ENCODE data around the gene TSR1.

Gene TSR1

DNA sequence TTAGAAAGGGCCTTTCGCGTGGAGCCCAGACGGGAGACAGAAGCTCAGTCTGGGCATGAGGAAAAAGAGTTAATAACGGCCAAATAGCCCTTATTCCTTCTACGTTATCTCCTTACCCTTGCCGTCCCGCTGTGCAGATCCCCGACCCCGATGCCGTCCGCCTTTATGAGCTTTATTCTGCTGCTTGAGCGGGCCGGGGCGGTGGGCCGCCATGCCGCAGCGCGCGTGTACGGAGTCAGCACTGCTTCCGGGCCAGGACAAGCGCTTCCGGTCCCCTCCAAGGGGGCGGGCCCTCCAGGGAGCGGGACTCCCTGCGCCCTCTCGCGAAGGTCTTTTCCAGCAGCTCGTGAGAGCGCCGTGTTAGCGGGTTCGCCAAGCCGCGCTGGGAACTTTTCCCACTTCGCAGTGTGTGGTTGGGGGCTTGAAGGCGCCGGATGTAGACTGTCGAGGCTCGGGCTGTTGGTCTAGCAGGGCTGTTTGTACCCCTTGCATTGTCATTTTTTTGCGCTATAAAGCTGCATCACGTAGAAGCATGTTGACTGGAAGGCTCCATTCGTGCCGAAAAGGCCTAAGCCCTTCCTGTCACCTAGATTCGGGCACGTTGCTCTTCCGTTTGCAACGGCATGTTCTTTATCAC lies at the start of gene TSR1:
TSR1 (minus strand) TSS at position 243 of the 637 bp plus-strand sequence; CDS start at position 213, 30 bp downstream.
- peak; percentile 92 for DNase-seq

GRCh38 chr17:2385240-2386210 lies 49.3 kb upstream of the TSR1 start:
- DNase-seq: no peak

- DNase-seq: no peak
Observed at GRCh38 chr17:2384439-2385127, 48.3 kb upstream of the TSR1 start.

DNA sequence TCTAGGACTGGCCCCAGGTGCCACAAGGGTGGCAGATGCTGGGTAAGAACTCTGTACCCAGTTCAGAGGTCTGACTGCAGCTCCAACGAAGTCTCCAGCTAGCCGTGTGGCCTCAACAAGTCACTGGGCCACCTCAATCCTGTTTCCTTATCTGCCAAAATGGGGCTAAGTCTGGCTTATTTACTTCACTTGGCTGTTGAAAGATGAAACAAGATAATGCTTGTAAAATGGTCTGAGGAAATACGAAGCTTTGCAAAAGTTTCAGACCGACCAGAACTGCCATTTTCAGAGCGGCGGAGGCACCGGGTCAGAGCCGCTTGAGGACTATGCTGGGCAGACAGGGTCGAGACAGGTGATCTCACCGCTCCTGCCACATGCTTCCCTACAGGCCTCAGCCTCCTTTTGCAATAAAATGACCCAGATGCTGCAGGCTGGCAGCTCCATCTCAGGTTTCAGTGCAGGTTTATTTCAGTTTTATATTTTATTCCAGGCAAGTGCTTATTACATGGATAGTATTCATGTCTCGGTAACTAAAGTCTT lies 47.4 kb upstream of the TSR1 start:
- DNase-seq: no peak

- DNase-seq: no peak
Observed at GRCh38 chr17:2380950-2381649, 44.8 kb upstream of the TSR1 start.

- DNase-seq: no peak
Observed at GRCh38 chr17:2380226-2380922, 44.1 kb upstream of the TSR1 start.

DNA sequence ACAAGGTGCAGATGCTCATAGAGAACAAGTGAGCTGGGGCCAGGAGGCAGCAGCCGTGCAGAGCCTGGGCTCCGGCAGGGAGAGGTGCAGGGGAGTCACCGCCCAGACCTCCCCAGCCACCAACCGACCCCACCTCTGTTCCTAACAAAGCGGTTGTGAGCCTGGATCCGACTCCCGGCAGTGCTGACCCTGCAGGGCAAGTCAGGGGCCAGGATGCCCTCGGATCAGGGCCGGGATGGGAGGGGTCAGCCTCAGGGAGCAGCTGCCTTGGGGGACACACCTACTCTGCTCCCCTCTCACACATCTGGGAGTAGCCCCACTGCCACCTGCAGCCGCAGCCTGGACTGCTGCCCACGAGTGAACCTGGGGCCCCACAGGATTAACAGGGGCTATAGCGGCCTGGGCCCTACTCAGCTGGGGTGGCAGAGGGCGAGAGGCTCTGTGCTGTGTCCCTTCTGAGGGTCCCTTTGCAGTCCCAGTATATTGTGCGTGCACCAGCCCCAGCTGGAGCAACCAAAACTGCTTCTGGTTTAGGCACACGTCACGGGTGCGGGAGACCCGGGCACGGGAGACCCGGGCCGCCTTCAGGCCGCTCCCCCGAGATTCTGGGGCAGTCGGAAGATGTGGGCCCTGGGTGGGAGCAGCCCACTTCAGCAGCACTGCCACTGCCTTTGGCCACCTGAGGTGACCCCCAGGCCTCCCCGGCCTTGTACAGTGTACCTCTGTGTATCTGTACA lies 43.4 kb upstream of the TSR1 start:
- no peak for DNase-seq

- DNase-seq: no peak
Observed at GRCh38 chr17:2378905-2379304, 42.6 kb upstream of the TSR1 start.

GRCh38 chr17:2377659-2378058 lies 41.4 kb upstream of the TSR1 start:
- no peak for DNase-seq

DNA sequence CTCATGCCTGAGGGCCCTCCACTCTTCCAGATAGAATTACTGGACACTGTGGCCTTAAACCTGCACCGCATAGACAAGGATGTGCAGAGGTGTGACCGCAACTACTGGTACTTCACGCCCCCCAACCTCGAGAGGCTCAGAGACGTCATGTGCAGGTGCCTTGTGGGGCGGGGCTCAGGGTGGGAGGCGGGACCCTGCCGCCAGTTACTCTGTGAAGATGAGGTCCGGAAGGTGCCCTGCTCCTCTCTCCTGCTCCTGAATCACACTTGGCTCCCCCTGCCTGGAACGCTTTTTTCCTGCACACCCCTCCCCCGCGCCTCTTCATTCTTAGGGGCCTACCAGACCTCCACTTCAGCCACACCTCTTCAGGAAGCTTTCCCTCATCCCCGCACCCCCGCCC lies 39.9 kb upstream of the TSR1 start:
- no peak for DNase-seq

DNA sequence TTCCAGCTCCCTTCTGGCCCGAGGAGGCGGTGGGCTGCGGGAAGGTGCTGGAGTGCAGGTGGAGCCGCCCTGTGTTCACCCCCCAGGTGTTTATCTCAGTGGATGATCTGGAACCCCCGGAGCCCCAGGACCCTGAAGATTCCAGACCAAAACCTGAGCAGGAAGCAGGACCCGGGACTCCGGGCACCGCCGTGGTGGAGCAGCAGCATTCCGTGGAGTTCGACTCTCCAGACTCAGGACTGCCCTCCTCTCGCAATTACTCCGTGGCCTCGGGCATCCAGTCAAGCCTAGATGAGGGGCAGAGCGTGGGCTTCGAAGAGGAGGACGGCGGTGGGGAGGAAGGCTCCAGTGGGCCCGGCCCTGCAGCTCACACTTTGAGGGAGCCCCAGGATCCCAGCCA lies 39.1 kb upstream of the TSR1 start:
- no peak for DNase-seq

DNA sequence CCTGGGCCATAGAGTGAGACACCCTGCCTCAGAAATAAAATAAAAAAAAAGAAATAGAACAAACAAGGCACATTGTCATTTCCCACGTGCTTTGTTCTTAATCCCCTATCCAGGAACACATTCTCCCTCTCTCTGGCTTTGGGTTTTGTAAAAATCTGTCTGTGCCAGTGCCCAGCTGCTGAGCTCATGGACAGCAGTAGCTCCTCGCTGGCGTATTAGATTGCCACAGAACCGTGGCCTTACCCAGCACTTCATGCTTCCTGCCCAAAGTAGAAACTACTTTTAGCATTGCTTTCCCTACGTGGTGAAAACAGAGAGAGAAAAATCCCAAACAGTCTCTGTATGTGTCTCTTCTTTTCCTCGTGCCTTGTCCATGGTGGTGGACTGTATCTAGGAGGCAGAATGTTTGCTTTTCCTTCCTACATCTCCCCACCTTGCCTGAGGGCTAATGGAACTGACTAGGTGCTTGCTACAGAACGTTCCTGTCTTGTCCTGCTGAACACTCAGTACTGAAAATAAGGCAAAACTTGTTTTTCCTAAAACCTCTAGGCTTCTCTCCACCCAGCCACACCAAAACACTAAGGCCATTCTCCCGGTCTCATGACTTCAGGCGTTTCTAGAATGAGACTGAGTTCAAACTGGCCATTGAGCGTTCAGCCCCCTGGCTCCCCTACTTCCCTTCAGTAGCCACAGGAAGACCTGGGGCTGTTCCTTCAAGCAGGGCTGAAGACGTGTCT lies 38.5 kb upstream of the TSR1 start:
- no peak for DNase-seq

DNA sequence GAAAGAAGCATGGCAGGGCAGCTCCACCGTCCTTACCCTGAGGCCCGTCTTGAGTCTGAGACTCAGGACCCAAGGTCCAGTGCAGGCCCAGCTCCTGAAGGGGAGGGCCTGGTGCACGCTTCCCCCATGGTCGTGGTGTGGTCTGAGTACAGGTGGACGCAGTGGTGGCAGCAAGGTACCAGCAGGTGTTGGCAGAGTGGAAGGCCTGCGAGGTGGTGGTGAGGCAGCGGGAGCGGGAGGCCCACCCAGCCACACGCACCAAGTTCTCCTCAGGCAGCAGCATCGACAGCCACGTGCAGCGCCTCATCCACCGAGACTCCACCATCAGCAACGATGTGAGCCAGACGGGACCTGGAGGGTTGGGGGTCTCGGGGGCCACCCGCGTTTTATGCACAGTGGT lies 36.9 kb upstream of the TSR1 start:
- DNase-seq: no peak

- DNase-seq: no peak
Observed at GRCh38 chr17:2372681-2373080, 36.4 kb upstream of the TSR1 start.

- DNase-seq: no peak
Observed at GRCh38 chr17:2372180-2372579, 35.9 kb upstream of the TSR1 start.

GRCh38 chr17:2371183-2372130 lies 35.2 kb upstream of the TSR1 start:
- DNase-seq: no peak

GRCh38 chr17:2370211-2370589 lies 33.9 kb upstream of the TSR1 start:
- DNase-seq: no peak

DNA sequence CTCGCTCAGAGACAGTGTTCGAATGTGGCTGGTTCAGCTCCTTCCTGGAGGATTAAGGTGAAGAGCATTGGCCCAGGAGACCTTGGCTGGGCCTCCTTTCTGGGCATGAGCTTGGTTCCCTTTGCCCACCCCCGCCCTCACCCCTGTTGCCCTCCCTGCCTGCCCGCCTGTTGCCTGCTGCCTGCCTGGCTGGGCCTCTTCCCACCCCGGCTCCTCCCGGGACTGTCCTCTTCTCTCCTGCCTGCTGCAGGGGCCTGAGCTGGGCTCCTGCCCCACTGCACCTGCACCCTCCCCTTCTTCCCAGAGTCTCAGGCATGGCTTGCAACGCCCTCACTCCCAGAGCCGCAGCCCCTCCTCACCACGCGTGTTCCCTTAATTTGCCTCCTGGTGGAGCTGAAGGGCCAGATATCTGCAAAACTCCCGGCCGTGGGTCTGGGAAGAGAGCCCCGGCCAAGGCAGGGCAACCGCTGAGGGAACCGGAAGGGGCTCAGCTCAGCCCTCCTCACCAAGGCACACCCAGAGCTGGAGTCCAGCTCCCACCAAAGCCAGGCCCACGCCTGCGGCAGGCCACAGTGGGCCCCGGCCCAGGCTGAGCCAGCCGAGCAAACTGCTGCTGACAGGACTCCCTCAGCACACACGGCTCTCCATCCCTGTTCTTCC lies 33.4 kb upstream of the TSR1 start:
- no peak for DNase-seq

DNA sequence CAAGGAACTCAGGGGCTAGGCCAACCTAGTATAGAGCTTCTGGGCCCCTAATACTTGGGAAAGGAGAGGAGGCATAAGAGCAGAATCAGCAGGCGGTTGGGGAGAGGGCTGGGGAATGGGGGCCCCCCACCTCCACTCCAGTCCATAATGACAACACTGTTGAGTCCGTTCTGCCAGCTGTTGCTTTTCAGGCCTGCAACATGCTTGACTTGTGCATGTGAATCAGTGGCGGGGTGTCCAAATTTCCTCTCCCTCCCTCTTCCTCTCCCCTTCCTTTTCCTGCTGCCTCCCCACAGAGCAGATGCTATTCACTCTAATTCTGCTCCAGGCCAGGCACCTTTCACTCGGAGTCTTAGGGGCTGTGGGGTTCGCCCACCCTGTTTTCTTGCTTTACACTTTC lies 32.8 kb upstream of the TSR1 start:
- DNase-seq: no peak

Measured in activated naive CD4-positive, alpha-beta T cell treated with anti-CD3 and anti-CD28 coated beads, Interleukin-2, amount 50 U/mL, for 16 hours (primary cell).